ENCODE data around the gene SLC17A8.

GRCh38 chr12:100388382-100388781, 31.5 kb downstream of the SLC17A8 start:
- TF ChIP-seq CTCF (IDR thresholded peaks at IDR 0.05) (no peak), SMC3 (IDR thresholded peaks at IDR 0.05; ENCODE audit: low read depth, low read length) (no peak), FOXJ3 (CRISPR knock-in tag; IDR thresholded peaks at IDR 0.05) (no peak), NRF1 (IDR thresholded peaks at IDR 0.05; ENCODE audit: low read depth, low read length) (no peak), RAD21 (IDR thresholded peaks at IDR 0.05; ENCODE audit: low read length) (no peak)
- TF ChIP-seq, protein P1, sequence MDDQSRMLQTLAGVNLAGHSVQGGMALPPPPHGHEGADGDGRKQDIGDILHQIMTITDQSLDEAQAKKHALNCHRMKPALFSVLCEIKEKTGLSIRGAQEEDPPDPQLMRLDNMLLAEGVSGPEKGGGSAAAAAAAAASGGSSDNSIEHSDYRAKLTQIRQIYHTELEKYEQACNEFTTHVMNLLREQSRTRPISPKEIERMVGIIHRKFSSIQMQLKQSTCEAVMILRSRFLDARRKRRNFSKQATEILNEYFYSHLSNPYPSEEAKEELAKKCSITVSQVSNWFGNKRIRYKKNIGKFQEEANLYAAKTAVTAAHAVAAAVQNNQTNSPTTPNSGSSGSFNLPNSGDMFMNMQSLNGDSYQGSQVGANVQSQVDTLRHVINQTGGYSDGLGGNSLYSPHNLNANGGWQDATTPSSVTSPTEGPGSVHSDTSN (IDR thresholded peaks at IDR 0.05) = no peak
